NOMO-1 treated with DMSO at 0.1 percent for 48 hours (cell line): ENCODE data around the gene STARD10.

ENCODE experiments used
- DNase-seq: peaks from one replicate; lab custom pipeline; 2025; ENCODE audit not compliant: unreplicated experiment; lab: John Stamatoyannopoulos, UW

STARD10 gene

DNA sequence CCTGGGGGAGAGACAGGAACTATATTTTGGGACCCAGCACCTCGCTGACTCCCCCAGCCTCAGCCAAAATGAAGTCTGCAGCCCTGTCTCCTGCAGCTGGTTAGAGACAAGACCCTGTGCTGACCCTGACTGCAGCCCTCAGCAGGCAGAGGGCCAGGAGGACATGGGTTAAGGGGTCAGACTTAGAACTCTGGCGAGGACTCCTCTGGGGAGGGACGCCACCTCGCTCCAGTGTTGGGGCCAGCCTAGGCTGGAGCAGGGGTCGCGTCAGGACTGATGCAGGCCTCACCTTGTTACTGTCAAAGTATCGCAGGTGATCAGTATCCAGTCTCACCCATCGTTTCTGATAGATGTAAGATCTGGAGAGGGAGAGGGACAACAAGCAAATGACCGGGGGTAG lies 82.7 kb downstream of the STARD10 start:
- no peak for DNase-seq

DNA sequence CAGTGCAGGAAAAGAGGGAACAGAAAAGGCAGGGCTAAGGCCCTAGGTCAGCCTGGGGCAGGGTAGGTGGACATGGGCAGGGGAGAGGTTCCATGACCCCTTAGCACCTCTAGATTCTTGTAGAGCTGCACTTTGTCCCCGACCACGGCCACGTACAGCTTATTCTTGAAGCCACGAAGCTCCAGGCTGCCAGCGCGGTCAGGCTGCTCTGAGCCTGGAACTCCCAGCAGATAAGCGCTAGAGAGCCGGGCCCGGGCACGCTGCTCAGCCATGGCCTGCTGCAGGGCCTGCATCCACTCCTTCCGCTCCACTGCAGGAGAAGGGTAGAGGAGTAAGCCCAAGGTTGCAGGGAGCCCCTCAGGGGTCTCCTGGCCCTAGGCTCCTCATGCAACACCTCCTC lies 83.6 kb downstream of the STARD10 start:
- DNase-seq, result no peak

DNA sequence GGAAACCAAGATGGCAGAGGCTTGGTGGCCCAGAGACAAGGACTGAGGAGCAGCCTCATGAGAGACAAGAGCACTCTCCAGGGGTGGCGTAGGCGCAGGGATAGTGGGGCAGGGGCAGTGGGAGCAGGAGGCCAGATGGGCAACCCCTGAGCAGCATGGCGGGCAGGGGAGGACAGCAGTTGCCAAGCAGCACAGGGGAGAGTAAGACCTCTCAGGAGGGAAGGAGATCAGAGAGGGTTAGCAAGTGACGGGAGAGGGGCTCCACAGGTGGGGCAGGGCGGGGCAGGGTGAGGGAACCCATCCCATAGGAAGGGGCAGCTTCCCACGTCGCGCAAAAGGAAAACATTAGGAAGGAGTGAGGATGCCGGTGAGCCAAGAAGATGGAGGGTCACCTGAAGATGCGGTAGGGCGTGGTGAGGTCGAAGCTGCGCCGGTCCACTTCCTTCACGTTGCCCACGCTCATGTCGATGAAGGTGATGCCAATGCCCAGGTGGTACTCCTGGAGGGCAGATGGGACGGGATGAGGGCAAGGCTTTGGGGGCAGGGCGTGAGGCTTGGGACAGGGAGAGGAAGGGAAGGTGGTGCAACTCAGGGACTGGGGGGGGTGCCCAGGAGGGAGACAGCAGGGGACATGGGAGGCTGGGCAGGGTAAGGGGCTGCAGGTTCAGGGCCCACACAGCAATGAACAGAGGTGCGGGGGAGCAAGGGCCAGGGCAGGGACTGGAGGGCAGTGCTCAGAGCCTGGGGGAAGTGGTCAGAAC lies 84.2 kb downstream of the STARD10 start:
- no peak for DNase-seq

DNA sequence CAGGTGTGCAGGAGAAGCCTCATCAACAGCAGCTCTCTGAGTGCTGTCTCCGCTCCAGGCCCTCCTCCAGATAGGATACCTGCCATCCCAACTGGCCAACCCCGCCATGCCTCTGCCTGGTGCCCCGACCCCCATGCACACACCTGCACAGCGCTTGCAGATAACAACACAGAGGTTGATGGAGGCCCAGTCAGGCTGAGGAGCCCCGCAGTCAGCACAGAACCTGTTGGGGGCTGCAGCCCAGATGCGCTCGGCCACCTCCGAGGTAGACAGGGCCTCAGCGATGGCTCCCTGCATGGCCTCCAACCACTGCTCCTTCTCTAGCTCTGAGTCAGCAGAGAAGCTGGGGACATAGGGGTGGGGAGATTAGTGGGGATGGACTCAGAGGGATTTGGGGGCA lies 86.8 kb downstream of the STARD10 start:
- no peak for DNase-seq

DNA sequence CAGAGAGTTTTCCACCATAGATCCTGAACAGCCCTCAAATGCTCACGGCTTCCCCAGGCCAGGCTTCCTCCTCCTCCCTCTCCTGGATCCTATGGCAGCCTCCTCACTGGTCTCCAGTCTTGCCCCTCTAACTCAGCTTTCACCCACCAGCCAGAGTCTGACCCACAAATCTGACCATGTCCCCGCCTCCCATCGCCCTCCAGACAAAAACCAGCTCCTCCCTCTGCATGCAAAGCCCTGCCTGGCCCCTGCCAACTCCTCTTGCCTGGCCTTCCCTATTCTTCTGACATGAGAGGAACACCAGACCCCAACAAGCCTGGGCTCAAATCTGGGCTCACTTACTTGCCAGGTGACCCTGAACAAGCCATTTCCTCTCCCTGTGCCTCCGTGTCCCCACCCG lies 87.3 kb downstream of the STARD10 start:
- DNase-seq, result no peak

DNA sequence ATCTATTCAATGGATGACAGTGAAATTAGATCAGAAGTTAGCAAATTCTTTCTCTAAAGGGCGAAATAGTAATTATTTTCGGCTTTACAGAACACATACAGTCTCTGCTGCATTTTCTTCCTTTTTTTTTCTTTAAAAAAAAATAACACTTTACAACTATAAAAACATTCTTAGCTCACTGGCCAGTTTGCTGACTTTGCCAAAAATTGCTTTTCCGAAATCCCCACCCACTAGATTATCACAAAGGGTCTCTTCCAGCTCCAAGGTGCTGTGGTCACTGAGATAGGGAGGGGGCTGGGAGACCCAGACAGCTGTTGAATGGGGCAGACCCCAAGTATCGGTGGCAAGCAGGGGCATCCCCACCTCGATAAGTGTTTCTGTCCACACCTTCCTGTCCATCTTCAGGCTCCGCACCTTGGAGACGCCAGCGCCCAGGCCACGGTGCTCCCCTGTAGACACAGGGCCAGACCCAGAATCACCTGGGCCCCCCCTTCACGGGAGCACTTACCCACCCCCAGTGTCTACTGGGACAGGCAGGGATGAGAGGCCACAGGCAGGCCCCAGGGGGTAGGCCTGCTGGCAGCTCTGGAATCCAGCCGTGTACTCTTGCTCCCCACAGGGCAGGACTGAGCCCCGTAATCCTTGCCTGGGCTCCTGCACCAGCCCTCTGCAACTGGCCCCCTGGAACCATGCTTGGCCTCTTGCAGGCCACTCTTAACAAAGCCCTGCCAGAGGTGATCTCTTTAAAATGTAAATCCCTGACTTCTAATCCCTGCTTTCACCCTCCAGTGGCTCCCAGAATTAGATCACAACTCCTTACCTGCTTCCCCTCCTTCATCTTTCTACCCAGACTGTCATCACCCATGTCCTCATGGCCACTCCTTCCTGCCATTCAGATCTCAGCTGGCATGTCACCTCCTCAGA lies 88.1 kb downstream of the STARD10 start:
- no peak for DNase-seq

DNA sequence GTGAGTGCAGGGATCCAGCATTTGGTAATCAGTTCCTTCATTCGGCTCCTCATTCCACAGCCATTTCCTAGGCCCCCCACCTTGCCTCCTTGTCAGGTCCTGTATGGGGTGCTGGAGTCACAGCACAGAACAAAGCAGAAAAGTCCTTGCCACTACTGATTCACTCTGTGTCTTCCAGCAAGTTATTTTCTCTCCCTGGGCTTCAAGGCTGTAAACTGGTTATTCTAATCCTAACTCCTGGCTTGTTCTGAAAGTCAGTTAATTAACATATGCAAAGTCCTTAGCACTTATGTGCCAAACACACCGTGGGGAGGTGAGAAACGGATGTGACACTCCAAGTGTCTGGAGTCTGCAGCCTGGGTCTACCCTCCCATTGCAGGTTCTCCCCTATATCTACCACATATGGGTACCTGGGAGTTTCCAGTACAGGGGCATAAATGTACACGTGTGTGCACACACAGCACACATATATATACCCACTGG lies 89.0 kb downstream of the STARD10 start:
- no peak for DNase-seq
